Stomach (tissue), 4 donors: Measurements from ENCODE around the gene RIMBP2.

Experiments
- POLR2AphosphoS5 ChIP-seq, 3 donors: sonication (generic); formaldehyde crosslinking; IDR thresholded peaks; one replicate each; pipeline ENCODE4 v1.6.1; 2016; ENCODE audit warnings: antibody characterized with exemption in 3 of 3
- TF ChIP-seq, protein P1 (sequence below), 7 experiments: fragments of 450-650 bp in 4 of 7; fragments of 200-600 bp in 3 of 7; sonication (generic) in 3 of 7; IDR thresholded peaks; one replicate each; pipeline ENCODE4 v1.5.1; 2016 to 2019; ENCODE audit warnings: antibody characterized with exemption in 7 of 7, control low read depth in 2 of 7, mild to moderate bottlenecking in 1 of 7

DNA sequence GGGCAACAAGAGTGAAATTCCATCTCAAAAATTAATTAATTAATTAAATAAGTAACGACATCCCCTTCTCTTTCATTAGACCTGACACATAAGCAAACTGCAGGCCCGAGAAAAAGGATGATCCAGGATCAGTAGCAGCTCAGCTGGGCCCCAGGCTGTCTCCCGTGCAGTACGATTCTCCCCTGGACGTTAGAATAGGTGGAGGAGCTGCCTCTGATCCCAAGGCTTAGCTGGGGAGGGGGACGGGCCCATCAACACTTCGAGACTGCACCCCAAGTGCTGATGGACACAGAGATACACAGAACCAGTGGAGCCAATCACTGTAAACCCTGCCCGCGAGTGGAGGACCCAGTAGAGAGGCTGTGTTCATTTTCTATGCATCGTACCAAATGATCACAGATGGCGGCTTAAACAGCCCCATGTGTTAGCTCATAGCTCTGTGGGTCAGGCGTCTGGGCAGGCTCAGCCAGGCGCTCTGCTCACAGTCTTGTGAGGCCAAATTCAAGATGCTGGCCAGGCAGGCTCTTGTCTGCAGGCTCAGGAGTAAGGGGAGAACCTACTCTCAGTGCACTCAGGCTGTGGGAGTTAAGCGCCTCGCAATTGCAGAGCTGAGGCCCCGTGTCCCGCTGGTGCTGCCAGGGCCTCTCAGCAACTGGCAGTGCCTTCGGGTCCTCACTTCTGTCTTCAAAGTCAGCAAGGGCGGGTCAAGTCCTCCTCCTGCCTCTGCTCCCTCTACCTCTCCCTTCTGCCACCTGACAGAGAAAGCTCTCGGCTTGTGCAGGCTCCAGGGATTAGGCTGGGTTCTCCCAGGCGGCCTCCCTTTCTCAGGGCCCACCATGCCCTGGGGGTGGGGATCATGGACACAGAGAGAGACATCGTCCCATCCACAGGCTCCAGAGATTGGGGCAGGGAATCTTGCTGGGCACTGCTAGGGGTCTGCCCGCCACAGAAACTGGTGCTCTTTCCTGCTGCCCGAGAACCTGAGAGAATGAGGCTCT is 26.4 kb downstream of the RIMBP2 start:
- TF ChIP-seq POLR2AphosphoS5 (IDR thresholded peaks at IDR 0.05): no peak
- TF ChIP-seq, protein P1, sequence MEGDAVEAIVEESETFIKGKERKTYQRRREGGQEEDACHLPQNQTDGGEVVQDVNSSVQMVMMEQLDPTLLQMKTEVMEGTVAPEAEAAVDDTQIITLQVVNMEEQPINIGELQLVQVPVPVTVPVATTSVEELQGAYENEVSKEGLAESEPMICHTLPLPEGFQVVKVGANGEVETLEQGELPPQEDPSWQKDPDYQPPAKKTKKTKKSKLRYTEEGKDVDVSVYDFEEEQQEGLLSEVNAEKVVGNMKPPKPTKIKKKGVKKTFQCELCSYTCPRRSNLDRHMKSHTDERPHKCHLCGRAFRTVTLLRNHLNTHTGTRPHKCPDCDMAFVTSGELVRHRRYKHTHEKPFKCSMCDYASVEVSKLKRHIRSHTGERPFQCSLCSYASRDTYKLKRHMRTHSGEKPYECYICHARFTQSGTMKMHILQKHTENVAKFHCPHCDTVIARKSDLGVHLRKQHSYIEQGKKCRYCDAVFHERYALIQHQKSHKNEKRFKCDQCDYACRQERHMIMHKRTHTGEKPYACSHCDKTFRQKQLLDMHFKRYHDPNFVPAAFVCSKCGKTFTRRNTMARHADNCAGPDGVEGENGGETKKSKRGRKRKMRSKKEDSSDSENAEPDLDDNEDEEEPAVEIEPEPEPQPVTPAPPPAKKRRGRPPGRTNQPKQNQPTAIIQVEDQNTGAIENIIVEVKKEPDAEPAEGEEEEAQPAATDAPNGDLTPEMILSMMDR (IDR thresholded peaks at IDR 0.05): no peak
